Measurements from ENCODE around the gene ABCC8.

Gene ABCC8

GRCh38 chr11:17486646-17487045 is 10.0 kb upstream of the ABCC8 start:
- TF ChIP-seq CTCF (IDR thresholded peaks at IDR 0.05; ENCODE audit: low read depth, low read length) = no peak
- no peak overlapping the region for H3K4me3 ChIP-seq (ENCODE audit: low read depth, low read length)

GRCh38 chr11:17483505-17483904 is 6.9 kb upstream of the ABCC8 start:
- TF ChIP-seq CTCF (IDR thresholded peaks at IDR 0.05; ENCODE audit: low read depth, low read length) = no peak
- H3K4me3 ChIP-seq (ENCODE audit: low read depth, low read length) = no peak overlapping the region

- no peak for TF ChIP-seq CTCF (IDR thresholded peaks at IDR 0.05; ENCODE audit: low read depth, low read length)
- H3K4me3 ChIP-seq (ENCODE audit: low read depth, low read length) = no peak overlapping the region
These were observed 5.3 kb upstream of the ABCC8 start for GRCh38 chr11:17481905-17482304.

- TF ChIP-seq CTCF (IDR thresholded peaks at IDR 0.05; ENCODE audit: low read depth, low read length) = no peak
- H3K4me3 ChIP-seq (ENCODE audit: low read depth, low read length) = no peak overlapping the region
These were observed 2.9 kb upstream of the ABCC8 start for GRCh38 chr11:17479284-17480214.

- no peak overlapping the region for H3K4me3 ChIP-seq (ENCODE audit: low read depth, low read length)
- TF ChIP-seq CTCF (IDR thresholded peaks at IDR 0.05; ENCODE audit: low read depth, low read length) = no peak
These were observed 1.4 kb upstream of the ABCC8 start for GRCh38 chr11:17478070-17478469.

GRCh38 chr11:17477361-17477760 is 716 bp upstream of the ABCC8 start:
- no peak for TF ChIP-seq CTCF (IDR thresholded peaks at IDR 0.05; ENCODE audit: low read depth, low read length)
- no peak overlapping the region for H3K4me3 ChIP-seq (ENCODE audit: low read depth, low read length)

GRCh38 chr11:17477084-17477333 is 364 bp upstream of the ABCC8 start:
- TF ChIP-seq CTCF (IDR thresholded peaks at IDR 0.05; ENCODE audit: low read depth, low read length) = no peak
- no peak overlapping the region for H3K4me3 ChIP-seq (ENCODE audit: low read depth, low read length)
